ENCODE results near the gene GALNTL6. TPM values are rescaled to one million over a fixed set of nuclear protein-coding genes. Genes with fewer than 3 reads are reported as not detected.
"Not testable (repeated sequence)": the region's sequence is repeated elsewhere in the genome, so short reads cannot be mapped to it uniquely, and the experiment has no call there.

GALNTL6 gene
- polyA plus RNA-seq, 1 donor (not counting 4 experiments of a cell fraction or from before 2014, with no cell fraction given) = not detected

- H3K79me2 ChIP-seq (ENCODE audit: control insufficient read depth, insufficient read depth, low read length) = no peaks in the 10 kb centered on the region
- dilution Hi-C loops (cut with MboI; ENCODE audit: extremely low pct_ligation_motif_present, low sequenced_read_pairs) = no loop called here
- no peak overlapping the region for H3K9ac ChIP-seq (ENCODE audit: control insufficient read depth, extremely low read depth, insufficient read depth, low read length)
- no peak overlapping the region for H2AFZ ChIP-seq (ENCODE audit: control insufficient read depth, low read length)
- H3K4me1 ChIP-seq (ENCODE audit: control insufficient read depth, extremely low read depth, insufficient read depth, low read length) = no peaks in the 10 kb centered on the region
- H3K27ac ChIP-seq (ENCODE audit: control insufficient read depth, insufficient read depth, low read length) = no peak overlapping the region
- H3K9me1 ChIP-seq (ENCODE audit: control insufficient read depth, extremely low read depth, insufficient read depth, low read length) = no peaks in the 10 kb centered on the region
- TF ChIP-seq CTCF (optimal IDR thresholded peaks at IDR 0.05 in 1 of 3, IDR thresholded peaks at IDR 0.05 in 1 of 3, conservative IDR thresholded peaks at IDR 0.05 in 1 of 3; ENCODE audit: extremely low read depth in 1 of 3, insufficient read depth in 2 of 3, low read length in 3 of 3) (no peak), EZH2 (IDR thresholded peaks at IDR 0.05; ENCODE audit: low read length) (no peak)
- DNase-seq (ENCODE audit: low read depth, low spot score) (no peak), FAIRE-seq (no peak)
- no peaks in the 10 kb centered on the region for H3K36me3 ChIP-seq (ENCODE audit: control insufficient read depth in 2 of 2, extremely low read depth in 1 of 2, insufficient read depth in 2 of 2, low read length in 2 of 2)
- H3K27me3 ChIP-seq (ENCODE audit: control insufficient read depth, extremely low read depth, insufficient read depth, low read length) = no peaks in the 10 kb centered on the region
- H3K4me3 ChIP-seq (ENCODE audit: control insufficient read depth in 2 of 3, extremely low read depth in 1 of 3, insufficient read depth in 2 of 3, low read depth in 1 of 3, low read length in 3 of 3) = no peak overlapping the region
- no peaks in the 10 kb centered on the region for H4K20me1 ChIP-seq (ENCODE audit: control insufficient read depth, extremely low read depth, insufficient read depth, low read length)
- H3K9me3 ChIP-seq (ENCODE audit: control insufficient read depth, low read depth, low read length) = no peaks in the 10 kb centered on the region
- no peak overlapping the region for H3K4me2 ChIP-seq (ENCODE audit: control insufficient read depth, extremely low read depth, insufficient read depth, low read depth, low read length)
Observed at GRCh38 chr4:173039617-173040577, 1226.7 kb downstream of the GALNTL6 start.

DNA sequence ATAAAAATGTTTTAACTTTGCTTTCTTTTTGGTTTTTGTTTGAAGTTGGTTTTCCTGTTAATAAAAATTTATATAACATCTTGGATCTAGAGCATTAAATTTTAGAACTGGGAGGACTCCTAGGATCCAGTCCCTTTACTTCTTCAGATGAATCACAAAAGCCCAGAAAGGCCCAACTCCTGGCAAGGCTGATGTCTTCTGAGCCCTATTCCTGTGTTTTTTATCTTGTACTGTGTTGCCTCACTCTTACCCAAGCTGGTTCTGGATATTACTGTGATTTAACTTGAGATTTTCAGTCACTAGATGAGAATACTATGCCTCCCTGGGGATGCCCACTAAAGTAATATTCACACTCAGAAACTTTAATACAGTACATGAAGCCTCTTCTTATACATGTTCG lies 1228.3 kb downstream of the GALNTL6 start:
- H3K27ac ChIP-seq (ENCODE audit: control insufficient read depth, insufficient read depth, low read length) = no peak overlapping the region
- no peaks in the 10 kb centered on the region for H3K27me3 ChIP-seq (ENCODE audit: control insufficient read depth, extremely low read depth, insufficient read depth, low read length)
- dilution Hi-C loops (cut with MboI; ENCODE audit: extremely low pct_ligation_motif_present, low sequenced_read_pairs) = no loop called here
- H3K79me2 ChIP-seq (ENCODE audit: control insufficient read depth, insufficient read depth, low read length) = no peaks in the 10 kb centered on the region
- H2AFZ ChIP-seq (ENCODE audit: control insufficient read depth, low read length) = no peak overlapping the region
- no peak overlapping the region for H3K9ac ChIP-seq (ENCODE audit: control insufficient read depth, extremely low read depth, insufficient read depth, low read length)
- no peak overlapping the region for H3K4me3 ChIP-seq (ENCODE audit: control insufficient read depth in 2 of 3, extremely low read depth in 1 of 3, insufficient read depth in 2 of 3, low read depth in 1 of 3, low read length in 3 of 3)
- H4K20me1 ChIP-seq (ENCODE audit: control insufficient read depth, extremely low read depth, insufficient read depth, low read length) = no peaks in the 10 kb centered on the region
- no peaks in the 10 kb centered on the region for H3K4me1 ChIP-seq (ENCODE audit: control insufficient read depth, extremely low read depth, insufficient read depth, low read length)
- no peak for TF ChIP-seq CTCF (optimal IDR thresholded peaks at IDR 0.05 in 1 of 3, IDR thresholded peaks at IDR 0.05 in 1 of 3, conservative IDR thresholded peaks at IDR 0.05 in 1 of 3; ENCODE audit: extremely low read depth in 1 of 3, insufficient read depth in 2 of 3, low read length in 3 of 3)
- no peak for TF ChIP-seq EZH2 (IDR thresholded peaks at IDR 0.05; ENCODE audit: low read length)
- no peak overlapping the region for H3K4me2 ChIP-seq (ENCODE audit: control insufficient read depth, extremely low read depth, insufficient read depth, low read depth, low read length)
- FAIRE-seq (no peak), DNase-seq (ENCODE audit: low read depth, low spot score) (no peak)
- H3K9me1 ChIP-seq (ENCODE audit: control insufficient read depth, extremely low read depth, insufficient read depth, low read length) = no peaks in the 10 kb centered on the region
- H3K36me3 ChIP-seq (ENCODE audit: control insufficient read depth in 2 of 2, extremely low read depth in 1 of 2, insufficient read depth in 2 of 2, low read length in 2 of 2) = no peaks in the 10 kb centered on the region
- no peaks in the 10 kb centered on the region for H3K9me3 ChIP-seq (ENCODE audit: control insufficient read depth, low read depth, low read length)

GRCh38 chr4:173042139-173042538 lies 1228.9 kb downstream of the GALNTL6 start:
- H3K27me3 ChIP-seq (ENCODE audit: control insufficient read depth, extremely low read depth, insufficient read depth, low read length); H3K9me1 ChIP-seq (ENCODE audit: control insufficient read depth, extremely low read depth, insufficient read depth, low read length); H3K36me3 ChIP-seq (ENCODE audit: control insufficient read depth in 2 of 2, extremely low read depth in 1 of 2, insufficient read depth in 2 of 2, low read length in 2 of 2); H4K20me1 ChIP-seq (ENCODE audit: control insufficient read depth, extremely low read depth, insufficient read depth, low read length); H3K27ac ChIP-seq (ENCODE audit: control insufficient read depth, insufficient read depth, low read length); H2AFZ ChIP-seq (ENCODE audit: control insufficient read depth, low read length); H3K4me3 ChIP-seq (ENCODE audit: control insufficient read depth in 2 of 3, extremely low read depth in 1 of 3, insufficient read depth in 2 of 3, low read depth in 1 of 3, low read length in 3 of 3); DNase-seq (ENCODE audit: low read depth, low spot score); H3K4me1 ChIP-seq (ENCODE audit: control insufficient read depth, extremely low read depth, insufficient read depth, low read length); H3K9ac ChIP-seq (ENCODE audit: control insufficient read depth, extremely low read depth, insufficient read depth, low read length); dilution Hi-C loops (cut with MboI; ENCODE audit: extremely low pct_ligation_motif_present, low sequenced_read_pairs); H3K4me2 ChIP-seq (ENCODE audit: control insufficient read depth, extremely low read depth, insufficient read depth, low read depth, low read length); H3K79me2 ChIP-seq (ENCODE audit: control insufficient read depth, insufficient read depth, low read length); H3K9me3 ChIP-seq (ENCODE audit: control insufficient read depth, low read depth, low read length); FAIRE-seq: not testable (repeated sequence)

Measured in keratinocyte (primary cell).